ENCODE results near the gene ZNF512B. TPM values are rescaled to one million over a fixed set of nuclear protein-coding genes. Genes with fewer than 3 reads are reported as not detected.

ZNF512B gene
- total and polyA plus RNA-seq, 2 experiments from 2014 or later: 6.1 to 28.8 TPM

DNA sequence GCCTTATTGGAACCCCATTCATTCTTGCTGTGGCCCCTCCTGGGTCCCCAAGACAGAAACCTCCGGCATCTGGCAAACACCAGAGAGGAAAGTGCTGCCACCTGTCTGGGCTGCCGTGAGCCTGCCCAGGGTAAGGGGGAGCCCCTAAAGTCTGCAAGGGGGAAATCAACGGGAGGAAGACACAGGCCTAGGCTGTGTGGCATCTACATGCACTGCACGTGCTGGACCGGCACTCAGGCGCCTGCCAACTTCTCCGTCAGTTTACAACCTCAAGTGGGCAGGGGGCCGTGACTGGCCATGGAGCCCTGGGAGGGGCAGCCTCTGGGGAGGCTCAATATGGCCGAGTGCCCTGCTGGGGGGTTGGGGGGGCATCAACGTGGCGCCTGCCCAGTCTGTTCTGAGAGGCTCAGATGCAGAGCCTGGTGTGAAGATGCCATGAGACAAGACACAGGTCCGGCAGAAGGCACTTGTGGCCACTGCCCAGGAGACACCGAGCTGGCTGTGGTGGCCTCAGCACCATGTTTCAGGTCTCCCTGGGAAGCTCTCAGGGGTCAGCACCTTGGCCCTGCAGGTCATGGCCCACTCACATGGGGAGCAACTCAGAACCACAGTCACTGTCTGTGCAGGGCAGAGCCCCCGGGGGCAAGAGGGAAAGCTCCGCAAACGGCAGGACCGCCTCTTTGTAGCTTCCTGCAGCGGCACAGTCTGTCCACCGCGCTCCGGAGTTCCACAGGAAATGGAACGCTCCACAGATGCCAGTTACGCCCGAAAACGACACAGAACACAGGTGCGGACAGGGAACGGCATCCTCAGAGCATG is 21.9 kb downstream of the ZNF512B start (continued):
- TF ChIP-seq, protein P1, sequence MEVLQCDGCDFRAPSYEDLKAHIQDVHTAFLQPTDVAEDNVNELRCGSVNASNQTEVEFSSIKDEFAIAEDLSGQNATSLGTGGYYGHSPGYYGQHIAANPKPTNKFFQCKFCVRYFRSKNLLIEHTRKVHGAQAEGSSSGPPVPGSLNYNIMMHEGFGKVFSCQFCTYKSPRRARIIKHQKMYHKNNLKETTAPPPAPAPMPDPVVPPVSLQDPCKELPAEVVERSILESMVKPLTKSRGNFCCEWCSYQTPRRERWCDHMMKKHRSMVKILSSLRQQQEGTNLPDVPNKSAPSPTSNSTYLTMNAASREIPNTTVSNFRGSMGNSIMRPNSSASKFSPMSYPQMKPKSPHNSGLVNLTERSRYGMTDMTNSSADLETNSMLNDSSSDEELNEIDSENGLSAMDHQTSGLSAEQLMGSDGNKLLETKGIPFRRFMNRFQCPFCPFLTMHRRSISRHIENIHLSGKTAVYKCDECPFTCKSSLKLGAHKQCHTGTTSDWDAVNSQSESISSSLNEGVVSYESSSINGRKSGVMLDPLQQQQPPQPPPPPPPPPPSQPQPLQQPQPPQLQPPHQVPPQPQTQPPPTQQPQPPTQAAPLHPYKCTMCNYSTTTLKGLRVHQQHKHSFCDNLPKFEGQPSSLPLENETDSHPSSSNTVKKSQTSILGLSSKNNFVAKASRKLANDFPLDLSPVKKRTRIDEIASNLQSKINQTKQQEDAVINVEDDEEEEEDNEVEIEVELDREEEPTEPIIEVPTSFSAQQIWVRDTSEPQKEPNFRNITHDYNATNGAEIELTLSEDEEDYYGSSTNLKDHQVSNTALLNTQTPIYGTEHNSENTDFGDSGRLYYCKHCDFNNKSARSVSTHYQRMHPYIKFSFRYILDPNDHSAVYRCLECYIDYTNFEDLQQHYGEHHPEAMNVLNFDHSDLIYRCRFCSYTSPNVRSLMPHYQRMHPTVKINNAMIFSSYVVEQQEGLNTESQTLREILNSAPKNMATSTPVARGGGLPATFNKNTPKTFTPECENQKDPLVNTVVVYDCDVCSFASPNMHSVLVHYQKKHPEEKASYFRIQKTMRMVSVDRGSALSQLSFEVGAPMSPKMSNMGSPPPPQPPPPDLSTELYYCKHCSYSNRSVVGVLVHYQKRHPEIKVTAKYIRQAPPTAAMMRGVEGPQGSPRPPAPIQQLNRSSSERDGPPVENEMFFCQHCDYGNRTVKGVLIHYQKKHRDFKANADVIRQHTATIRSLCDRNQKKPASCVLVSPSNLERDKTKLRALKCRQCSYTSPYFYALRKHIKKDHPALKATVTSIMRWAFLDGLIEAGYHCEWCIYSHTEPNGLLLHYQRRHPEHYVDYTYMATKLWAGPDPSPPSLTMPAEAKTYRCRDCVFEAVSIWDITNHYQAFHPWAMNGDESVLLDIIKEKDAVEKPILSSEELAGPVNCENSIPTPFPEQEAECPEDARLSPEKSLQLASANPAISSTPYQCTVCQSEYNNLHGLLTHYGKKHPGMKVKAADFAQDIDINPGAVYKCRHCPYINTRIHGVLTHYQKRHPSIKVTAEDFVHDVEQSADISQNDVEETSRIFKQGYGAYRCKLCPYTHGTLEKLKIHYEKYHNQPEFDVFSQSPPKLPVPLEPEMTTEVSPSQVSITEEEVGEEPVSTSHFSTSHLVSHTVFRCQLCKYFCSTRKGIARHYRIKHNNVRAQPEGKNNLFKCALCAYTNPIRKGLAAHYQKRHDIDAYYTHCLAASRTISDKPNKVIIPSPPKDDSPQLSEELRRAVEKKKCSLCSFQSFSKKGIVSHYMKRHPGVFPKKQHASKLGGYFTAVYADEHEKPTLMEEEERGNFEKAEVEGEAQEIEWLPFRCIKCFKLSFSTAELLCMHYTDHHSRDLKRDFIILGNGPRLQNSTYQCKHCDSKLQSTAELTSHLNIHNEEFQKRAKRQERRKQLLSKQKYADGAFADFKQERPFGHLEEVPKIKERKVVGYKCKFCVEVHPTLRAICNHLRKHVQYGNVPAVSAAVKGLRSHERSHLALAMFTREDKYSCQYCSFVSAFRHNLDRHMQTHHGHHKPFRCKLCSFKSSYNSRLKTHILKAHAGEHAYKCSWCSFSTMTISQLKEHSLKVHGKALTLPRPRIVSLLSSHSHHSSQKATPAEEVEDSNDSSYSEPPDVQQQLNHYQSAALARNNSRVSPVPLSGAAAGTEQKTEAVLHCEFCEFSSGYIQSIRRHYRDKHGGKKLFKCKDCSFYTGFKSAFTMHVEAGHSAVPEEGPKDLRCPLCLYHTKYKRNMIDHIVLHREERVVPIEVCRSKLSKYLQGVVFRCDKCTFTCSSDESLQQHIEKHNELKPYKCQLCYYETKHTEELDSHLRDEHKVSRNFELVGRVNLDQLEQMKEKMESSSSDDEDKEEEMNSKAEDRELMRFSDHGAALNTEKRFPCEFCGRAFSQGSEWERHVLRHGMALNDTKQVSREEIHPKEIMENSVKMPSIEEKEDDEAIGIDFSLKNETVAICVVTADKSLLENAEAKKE (CRISPR knock-in tag; IDR thresholded peaks at IDR 0.05): no peak
- TF ChIP-seq, protein P2, sequence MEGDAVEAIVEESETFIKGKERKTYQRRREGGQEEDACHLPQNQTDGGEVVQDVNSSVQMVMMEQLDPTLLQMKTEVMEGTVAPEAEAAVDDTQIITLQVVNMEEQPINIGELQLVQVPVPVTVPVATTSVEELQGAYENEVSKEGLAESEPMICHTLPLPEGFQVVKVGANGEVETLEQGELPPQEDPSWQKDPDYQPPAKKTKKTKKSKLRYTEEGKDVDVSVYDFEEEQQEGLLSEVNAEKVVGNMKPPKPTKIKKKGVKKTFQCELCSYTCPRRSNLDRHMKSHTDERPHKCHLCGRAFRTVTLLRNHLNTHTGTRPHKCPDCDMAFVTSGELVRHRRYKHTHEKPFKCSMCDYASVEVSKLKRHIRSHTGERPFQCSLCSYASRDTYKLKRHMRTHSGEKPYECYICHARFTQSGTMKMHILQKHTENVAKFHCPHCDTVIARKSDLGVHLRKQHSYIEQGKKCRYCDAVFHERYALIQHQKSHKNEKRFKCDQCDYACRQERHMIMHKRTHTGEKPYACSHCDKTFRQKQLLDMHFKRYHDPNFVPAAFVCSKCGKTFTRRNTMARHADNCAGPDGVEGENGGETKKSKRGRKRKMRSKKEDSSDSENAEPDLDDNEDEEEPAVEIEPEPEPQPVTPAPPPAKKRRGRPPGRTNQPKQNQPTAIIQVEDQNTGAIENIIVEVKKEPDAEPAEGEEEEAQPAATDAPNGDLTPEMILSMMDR (conservative IDR thresholded peaks at IDR 0.05; ENCODE audit: low read depth in 2 of 2): no peak
- TF ChIP-seq JUNB (IDR thresholded peaks at IDR 0.05; ENCODE audit: unreplicated experiment) (no peak), EZH2phosphoT487 (IDR thresholded peaks at IDR 0.05; ENCODE audit: unreplicated experiment) (no peak), POLR2AphosphoS5 (IDR thresholded peaks at IDR 0.05; ENCODE audit: low read depth) (no peak), ZNF114 (CRISPR knock-in tag; IDR thresholded peaks at IDR 0.05) (no peak)
